ENCODE data around the gene PLXNB2.
"Not testable (repeated sequence)": the region's sequence is repeated elsewhere in the genome, so short reads cannot be mapped to it uniquely, and the experiment has no call there.

PLXNB2 gene

GRCh38 chr22:50306753-50307749 is at the start of gene PLXNB2:
PLXNB2 (minus strand) TSS chr22:50307646; CDS start chr22:50290584, 17,062 bp downstream.
- peak; percentile 33 for DNase-seq

GRCh38 chr22:50357222-50357621 is 49.8 kb upstream of the PLXNB2 start:
- DNase-seq, result no peak

- no peak for DNase-seq
Measured at GRCh38 chr22:50356186-50356585, 48.7 kb upstream of the PLXNB2 start.

GRCh38 chr22:50348058-50348457 is 40.6 kb upstream of the PLXNB2 start:
- DNase-seq, result no peak

GRCh38 chr22:50347157-50347556 is 39.7 kb upstream of the PLXNB2 start:
- no peak for DNase-seq

- DNase-seq, result no peak
Measured at GRCh38 chr22:50346470-50346869, 39.0 kb upstream of the PLXNB2 start.

GRCh38 chr22:50343541-50343935 is 36.1 kb upstream of the PLXNB2 start:
- DNase-seq, result no peak

- peak; percentile 52 for DNase-seq
Measured at GRCh38 chr22:50342651-50343540, 35.5 kb upstream of the PLXNB2 start, which contains the start of gene PPP6R2. PPP6R2 (plus strand) TSS chr22:50343327; CDS start chr22:50393909, 50,582 bp downstream.

- peak; percentile 72 for DNase-seq
Measured at GRCh38 chr22:50341977-50342650, 34.7 kb upstream of the PLXNB2 start.

GRCh38 chr22:50339945-50340879 is 32.8 kb upstream of the PLXNB2 start:
- DNase-seq, result no peak

GRCh38 chr22:50338860-50339462 is 31.5 kb upstream of the PLXNB2 start:
- no peak for DNase-seq

- no peak for DNase-seq
Measured at GRCh38 chr22:50338042-50338573, 30.7 kb upstream of the PLXNB2 start.

- DNase-seq, result no peak
Measured at GRCh38 chr22:50337262-50338041, 30.0 kb upstream of the PLXNB2 start.

GRCh38 chr22:50334433-50334832 is 27.0 kb upstream of the PLXNB2 start:
- DNase-seq, result not testable (repeated sequence)

GRCh38 chr22:50329236-50329635 is 21.8 kb upstream of the PLXNB2 start:
- DNase-seq, result peak; percentile 33

GRCh38 chr22:50327711-50328019 is 20.2 kb upstream of the PLXNB2 start:
- no peak for DNase-seq

GRCh38 chr22:50326956-50327710 is 19.7 kb upstream of the PLXNB2 start, which contains the start of gene DENND6B:
DENND6B (minus strand) TSS chr22:50327012; CDS start chr22:50326988, 24 bp downstream.
- peak; percentile 47 for DNase-seq

- no peak for DNase-seq
Measured at GRCh38 chr22:50326225-50326955, 18.9 kb upstream of the PLXNB2 start.

Data from T1000 (cell line).